ENCODE data around the gene FERMT3.
A peak's percentile ranks its signal among the peaks of the same experiment; 100 is the strongest.
"Not testable (repeated sequence)": the region's sequence is repeated elsewhere in the genome, so short reads cannot be mapped to it uniquely, and the experiment has no call there.

FERMT3 gene

GRCh38 chr11:64206457-64207255 is at the start of gene FERMT3:
Gene FERMT3 (plus strand): TSS chr11:64206721. CDS start chr11:64207365, 644 bp downstream.
- no peak for DNase-seq (ENCODE audit: low read depth)

- no peak for DNase-seq (ENCODE audit: low read depth)
Observed at GRCh38 chr11:64157631-64158394, 48.7 kb upstream of the FERMT3 start.

- no peak for DNase-seq (ENCODE audit: low read depth)
Observed at GRCh38 chr11:64161037-64161436, 45.5 kb upstream of the FERMT3 start.

- not testable (repeated sequence) for DNase-seq (ENCODE audit: low read depth)
Observed at GRCh38 chr11:64162769-64163168, 43.8 kb upstream of the FERMT3 start.

- no peak for DNase-seq (ENCODE audit: low read depth)
Observed at GRCh38 chr11:64163951-64164350, 42.6 kb upstream of the FERMT3 start.

GRCh38 chr11:64164392-64165312 is 41.9 kb upstream of the FERMT3 start:
- peak; percentile 28 for DNase-seq (ENCODE audit: low read depth)

GRCh38 chr11:64165481-64165841 is 41.1 kb upstream of the FERMT3 start:
- peak; percentile 50 for DNase-seq (ENCODE audit: low read depth)

- peak; percentile 90 for DNase-seq (ENCODE audit: low read depth)
Observed at GRCh38 chr11:64165842-64166635, 40.5 kb upstream of the FERMT3 start, which contains the start of gene MACROD1. Gene MACROD1 (minus strand): TSS chr11:64166113. CDS start chr11:64165994, 119 bp downstream.

GRCh38 chr11:64170419-64170818 is 36.1 kb upstream of the FERMT3 start:
- no peak for DNase-seq (ENCODE audit: low read depth)

- DNase-seq (ENCODE audit: low read depth): peak; percentile 52
Observed at GRCh38 chr11:64173616-64174355, 32.7 kb upstream of the FERMT3 start.

GRCh38 chr11:64176751-64177150 is 29.8 kb upstream of the FERMT3 start:
- no peak for DNase-seq (ENCODE audit: low read depth)

GRCh38 chr11:64178203-64178602 is 28.3 kb upstream of the FERMT3 start:
- no peak for DNase-seq (ENCODE audit: low read depth)

GRCh38 chr11:64178951-64179639 is 27.4 kb upstream of the FERMT3 start:
- DNase-seq (ENCODE audit: low read depth): no peak

- DNase-seq (ENCODE audit: low read depth): no peak
Observed at GRCh38 chr11:64180891-64181290, 25.6 kb upstream of the FERMT3 start.

- peak; percentile 93 for DNase-seq (ENCODE audit: low read depth)
Observed at GRCh38 chr11:64181506-64182411, 24.8 kb upstream of the FERMT3 start.

GRCh38 chr11:64183890-64184289 is 22.6 kb upstream of the FERMT3 start:
- no peak for DNase-seq (ENCODE audit: low read depth)

GRCh38 chr11:64185175-64185692 is 21.3 kb upstream of the FERMT3 start:
- peak; percentile 91 for DNase-seq (ENCODE audit: low read depth)

- DNase-seq (ENCODE audit: low read depth): peak; percentile 100
Observed at GRCh38 chr11:64185693-64186491, 20.6 kb upstream of the FERMT3 start, which contains the start of gene STIP1. Gene STIP1 (plus strand): TSS chr11:64186171. CDS start chr11:64186262, 91 bp downstream.
